Caki2 (cell line): ENCODE results near the gene LRRC2. TPM values are rescaled to one million over a fixed set of nuclear protein-coding genes. Genes with fewer than 3 reads are reported as not detected.
"Not testable (repeated sequence)": the region's sequence is repeated elsewhere in the genome, so short reads cannot be mapped to it uniquely, and the experiment has no call there.

Experiments
- DNase-seq: peaks from one replicate; pipeline ENCODE4 v3.0.0-alpha.2; 2015; ENCODE audit warnings: low read depth
- in situ Hi-C: cut with HindIII; loops from 2 replicates; pipeline ENCODE4 v1.10.0; 2016; ENCODE audit warnings: low sequenced_read_pairs, low pct_unique_long_range_greater_than_20kb, mixed read lengths
- total RNA-seq: library from RNA; depleted of rRNA; stranded (reverse); fragments of >200 nt; shearing (Covaris generic); gene quantifications from 2 replicates; pipeline ENCODE4 v1.2.3, GENCODE V29; 2014; ENCODE audit warnings: low replicate concordance

Gene LRRC2
- total RNA-seq, 1 experiment from 2014 or later: not detected

- DNase-seq: no peak
- in situ Hi-C loops: no loop called here
These were observed 53.8 kb downstream of the LRRC2 start for GRCh38 chr3:46512191-46512749.

- in situ Hi-C loops: no loop called here
These were observed 56.4 kb downstream of the LRRC2 start for GRCh38 chr3:46509661-46510187.

GRCh38 chr3:46508850-46509591 is 57.1 kb downstream of the LRRC2 start:
- in situ Hi-C loops: no loop called here

More at GRCh38 chr3:46509661-46510187, 56.4 kb downstream of the LRRC2 start:
- DNase-seq: no peak

GRCh38 chr3:46506526-46506925 is 59.6 kb downstream of the LRRC2 start:
- DNase-seq: no peak
- in situ Hi-C loops: no loop called here

More at GRCh38 chr3:46508850-46509591, 57.1 kb downstream of the LRRC2 start:
- DNase-seq: no peak

GRCh38 chr3:46505953-46506352 is 60.1 kb downstream of the LRRC2 start:
- in situ Hi-C loops: no loop called here
- no peak for DNase-seq

GRCh38 chr3:46504789-46505188 is 61.3 kb downstream of the LRRC2 start:
- in situ Hi-C loops: no loop called here
- DNase-seq: no peak

GRCh38 chr3:46503200-46503874 is 62.8 kb downstream of the LRRC2 start:
- in situ Hi-C loops: no loop called here
- DNase-seq: no peak

- DNase-seq: no peak
- in situ Hi-C loops: no loop called here
These were observed 64.4 kb downstream of the LRRC2 start for GRCh38 chr3:46501702-46502101.

GRCh38 chr3:46500656-46501635 is 65.2 kb downstream of the LRRC2 start:
- in situ Hi-C loops: no loop called here

GRCh38 chr3:46498916-46499519 is 67.1 kb downstream of the LRRC2 start:
- DNase-seq: no peak
- in situ Hi-C loops: no loop called here

More at GRCh38 chr3:46500656-46501635, 65.2 kb downstream of the LRRC2 start:
- no peak for DNase-seq

GRCh38 chr3:46497556-46498265 is 68.4 kb downstream of the LRRC2 start, which contains the start of gene RTP3:
Gene RTP3, plus strand, starts transcription at chr3:46497976. Its CDS starts 87 bp downstream, at chr3:46498063.
- in situ Hi-C loops: no loop called here
- DNase-seq: no peak

GRCh38 chr3:46496746-46497555 is 69.2 kb downstream of the LRRC2 start:
- no peak for DNase-seq

GRCh38 chr3:46495901-46496456 is 70.1 kb downstream of the LRRC2 start:
- in situ Hi-C loops: no loop called here
- DNase-seq: no peak

More at GRCh38 chr3:46496746-46497555, 69.2 kb downstream of the LRRC2 start:
- in situ Hi-C loops: no loop called here

- DNase-seq, in situ Hi-C loops: not testable (repeated sequence)
These were observed 71.6 kb downstream of the LRRC2 start for GRCh38 chr3:46494491-46494890.

GRCh38 chr3:46492890-46493547 is 73.1 kb downstream of the LRRC2 start:
- no peak for DNase-seq
- in situ Hi-C loops: no loop called here
